GM12878 (cell line): ENCODE measurements around the gene SRSF10. TPM values are rescaled to one million over a fixed set of nuclear protein-coding genes. Genes with fewer than 3 reads are reported as not detected.

Experiments used
- ATAC-seq: fragments of 200-7000 bp; cut with Tn5 transposase; 3 replicates; pipeline ENCODE4 v1.9.1; 2020; ENCODE audit warnings: mild to moderate bottlenecking, moderate library complexity
- BruUV-seq: library from RNA; stranded (reverse); fragments of 400-500 nt; replicated peaks from 2 replicates; lab custom pipeline; 2021; lab: Mats Ljungman, UMichigan
- CTCF ChIA-PET: fragments of 300-600 bp; sonication (Branson Sonifier 250); formaldehyde crosslinking; extraction: SDS; loops from one replicate; lab custom pipeline; 2021; ENCODE audit warnings: inconsistent platforms; lab: Yijun Ruan, JAX
- POLR2A ChIA-PET: fragments of 350-600 bp; formaldehyde crosslinking; extraction: SDS; loops from one replicate; lab custom pipeline; 2021; ENCODE audit warnings: inconsistent platforms; lab: Charles Lee
- RAD21 ChIA-PET: fragments of 300-600 bp; sonication (Branson Sonifier 250); formaldehyde crosslinking; loops from one replicate; lab custom pipeline; 2023; ENCODE audit warnings: antibody characterized with exemption; ENCODE audit not compliant: unreplicated experiment; lab: Charles Lee
- SMC1A ChIA-PET: fragments of 300-600 bp; sonication (Branson Sonifier 250); formaldehyde crosslinking; loops from one replicate; lab custom pipeline; 2023; ENCODE audit not compliant: unreplicated experiment, uncharacterized antibody; lab: Charles Lee
- DNase-seq: peaks from one replicate; pipeline ENCODE4 v3.0.0-alpha.2; 2011; ENCODE audit warnings: low read depth, low spot score
- FAIRE-seq: peaks from 3 replicates; lab custom pipeline; 2011; peaks lifted over from hg19 to GRCh38; lab: Jason Lieb, UNC
- H2AFZ ChIP-seq: 2 replicates; pipeline ENCODE4 v1.6.0; 2011; ENCODE audit warnings: low read depth, low read length, control low read depth; ENCODE audit not compliant: control insufficient read depth
- H3K27ac ChIP-seq: 2 replicates; pipeline ENCODE4 v1.5.1; 2011; ENCODE audit warnings: control low read depth; ENCODE audit not compliant: control insufficient read depth, insufficient read depth
- H3K27me3 ChIP-seq, 2 experiments: replicated peaks in 1 of 2; 2 replicates each; pipeline versions ENCODE4 v1.6.0 to v1.6.1; 2011; ENCODE audit warnings: low read length in 1 of 2; ENCODE audit not compliant: control insufficient read depth in 2 of 2, insufficient read depth in 2 of 2
- H3K36me3 ChIP-seq, 2 experiments: 2 replicates each; pipeline ENCODE4 v1.5.1; 2011; ENCODE audit warnings: low read length in 1 of 2; ENCODE audit not compliant: control insufficient read depth in 2 of 2, insufficient read depth in 2 of 2
- H3K4me1 ChIP-seq: 2 replicates; pipeline ENCODE4 v1.6.1; 2011; ENCODE audit warnings: mild to moderate bottlenecking, low read length, moderate library complexity, mixed read lengths; ENCODE audit not compliant: control insufficient read depth, insufficient read depth
- H3K4me2 ChIP-seq: 2 replicates; pipeline ENCODE4 v1.6.0; 2011; ENCODE audit warnings: control low read depth; ENCODE audit not compliant: control insufficient read depth, insufficient read depth
- H3K4me3 ChIP-seq: fragments of 200-600 bp; sonication (generic); 2 replicates; pipeline ENCODE4 v1.5.1; 2016
- H3K79me2 ChIP-seq: 2 replicates; pipeline ENCODE4 v1.6.0; 2011; ENCODE audit warnings: low read length; ENCODE audit not compliant: control insufficient read depth, insufficient read depth
- H3K9ac ChIP-seq: 2 replicates; pipeline ENCODE4 v1.8.0; 2011; ENCODE audit warnings: low read length, control low read depth, mixed read lengths; ENCODE audit not compliant: control insufficient read depth, insufficient read depth
- H3K9me3 ChIP-seq: replicated peaks from 3 replicates; pipeline ENCODE4 v1.5.1; 2011; ENCODE audit warnings: mild to moderate bottlenecking, low read length; ENCODE audit not compliant: control insufficient read depth, insufficient read depth
- H4K20me1 ChIP-seq: 2 replicates; pipeline ENCODE4 v1.6.0; 2011; ENCODE audit not compliant: control insufficient read depth, insufficient read depth
- EED ChIP-seq: sonication (generic); IDR thresholded peaks from 2 replicates; pipeline ENCODE4 v1.6.1; 2016; ENCODE audit warnings: antibody characterized with exemption, low read depth
- EP300 ChIP-seq, 2 experiments: fragments of 150-350 bp in 1 of 2; IDR thresholded peaks; 2 replicates each; pipeline ENCODE4 v1.6.1; 2011 to 2012; ENCODE audit warnings: low read depth in 2 of 2, low read length in 2 of 2, borderline replicate concordance in 1 of 2, improper control_type of control experiment in 1 of 2, inconsistent platforms in 1 of 2; ENCODE audit not compliant: control insufficient read depth in 1 of 2
- LARP7 ChIP-seq: fragments of 450-650 bp; IDR thresholded peaks from 2 replicates; pipeline ENCODE4 v1.6.1; 2017; ENCODE audit warnings: mild to moderate bottlenecking
- NRF1 ChIP-seq: conservative IDR thresholded peaks from 2 replicates; pipeline ENCODE4 v1.6.1; 2011; ENCODE audit warnings: mild to moderate bottlenecking, low read depth, low read length, improper control_type of control experiment
- RUNX3 ChIP-seq: IDR thresholded peaks from 2 replicates; pipeline ENCODE4 v1.6.1; 2012; ENCODE audit warnings: low read length, inconsistent platforms
- SUZ12 ChIP-seq: fragments of 200-600 bp; sonication (generic); IDR thresholded peaks from one replicate; pipeline ENCODE4 v1.6.1; 2018; ENCODE audit warnings: antibody characterized with exemption, mild to moderate bottlenecking; ENCODE audit not compliant: unreplicated experiment
- WGBS: methylation state at CpG from one replicate; pipeline ENCODE4 v1.1.6; 2016; ENCODE audit warnings: low lambda C conversion rate; ENCODE audit not compliant: insufficient replicate concordance, insufficient coverage; ENCODE audit errors: missing lambda C conversion rate; 5-methylcytosine and 5-hydroxymethylcytosine counted together
- in situ Hi-C: fragments of 300-500 bp; cut with MboI; formaldehyde crosslinking; loops from 9 replicates; pipeline ENCODE4 v1.14.3; 2018; ENCODE audit warnings: mixed read lengths
- intact Hi-C: fragments of 100-400 bp; cut with micrococcal nuclease; formaldehyde crosslinking; loops from one replicate; pipeline ENCODE4 v1.14.2; 2022; ENCODE audit not compliant: unreplicated experiment
- polyA plus RNA-seq, 11 experiments: library from polyadenylated mRNA; depleted of rRNA in 4 of 11; unstranded in 6 of 11; stranded (reverse) in 5 of 11; fragments of >200 nt; fragmentation: Nextera tagmentation in 4 of 11; fragmentation: Illumina TruSeq in 1 of 11; extraction: Ambion mirVana in 4 of 11; extraction: Trizol in 1 of 11; gene quantifications; 1 replicate in 1 of 11; 2 replicates in 10 of 11; pipeline versions ENCODE4 v1.2.1 to v1.2.3, GENCODE V29; 2011 to 2016; ENCODE audit warnings: inconsistent platforms in 2 of 11, missing spikeins in 2 of 11, low read depth in 1 of 11
- total RNA-seq, 4 experiments: library from RNA; depleted of rRNA in 3 of 4; stranded (reverse); fragments of >200 nt in 3 of 4; fragmentation: Illumina TruSeq in 1 of 4; extraction: Trizol in 1 of 4; gene quantifications; 2 replicates each; pipeline versions ENCODE4 v1.2.1 to v1.2.3, GENCODE V29; 2013 to 2021
- TF ChIP-seq, protein P1 (sequence below): fragments of 450-650 bp; IDR thresholded peaks from 2 replicates; pipeline ENCODE4 v1.6.1; 2017; ENCODE audit warnings: mild to moderate bottlenecking

Gene SRSF10
- total and polyA plus RNA-seq, 10 of the 15 experiments (the other 5 are each of a cell fraction or from before 2014, with no cell fraction given) = 157 to 279 (median 222) TPM

GRCh38 chr1:23927097-23927496 lies 53.0 kb downstream of the SRSF10 start:
- no peak overlapping the region for H2AFZ ChIP-seq
- DNase-seq (no peak), ATAC-seq (no peak)
- POLR2A ChIA-PET = no interaction called here
- SMC1A ChIA-PET = interaction anchor here (1.2 kb wide), 1 partner anchor 117 kb away, joined by 3 read pairs; no protein-coding TSS in a partner anchor
- RAD21 ChIA-PET = no interaction called here
- H3K9ac ChIP-seq = no peak overlapping the region
- no peaks in the 10 kb centered on the region for H3K27me3 ChIP-seq
- no TSS peak for BruUV-seq
- H3K79me2 ChIP-seq = no peaks in the 10 kb centered on the region
- CTCF ChIA-PET = interaction anchor here (1.4 kb wide), 1 partner anchor 155 kb away, joined by 4 read pairs; no protein-coding TSS in a partner anchor
- H3K4me2 ChIP-seq = no peak overlapping the region
- no peaks in the 10 kb centered on the region for H4K20me1 ChIP-seq
- H3K27ac ChIP-seq = no peak overlapping the region
- TF ChIP-seq SUZ12 (no peak), NRF1 (no peak), EED (no peak)
- TF ChIP-seq, protein P1, sequence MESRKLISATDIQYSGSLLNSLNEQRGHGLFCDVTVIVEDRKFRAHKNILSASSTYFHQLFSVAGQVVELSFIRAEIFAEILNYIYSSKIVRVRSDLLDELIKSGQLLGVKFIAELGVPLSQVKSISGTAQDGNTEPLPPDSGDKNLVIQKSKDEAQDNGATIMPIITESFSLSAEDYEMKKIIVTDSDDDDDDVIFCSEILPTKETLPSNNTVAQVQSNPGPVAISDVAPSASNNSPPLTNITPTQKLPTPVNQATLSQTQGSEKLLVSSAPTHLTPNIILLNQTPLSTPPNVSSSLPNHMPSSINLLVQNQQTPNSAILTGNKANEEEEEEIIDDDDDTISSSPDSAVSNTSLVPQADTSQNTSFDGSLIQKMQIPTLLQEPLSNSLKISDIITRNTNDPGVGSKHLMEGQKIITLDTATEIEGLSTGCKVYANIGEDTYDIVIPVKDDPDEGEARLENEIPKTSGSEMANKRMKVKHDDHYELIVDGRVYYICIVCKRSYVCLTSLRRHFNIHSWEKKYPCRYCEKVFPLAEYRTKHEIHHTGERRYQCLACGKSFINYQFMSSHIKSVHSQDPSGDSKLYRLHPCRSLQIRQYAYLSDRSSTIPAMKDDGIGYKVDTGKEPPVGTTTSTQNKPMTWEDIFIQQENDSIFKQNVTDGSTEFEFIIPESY = no peak
- TF ChIP-seq, all 136 proteins: peak for 0
- H3K4me1 ChIP-seq = peaks cover 12% of the 10 kb centered on the region
- in situ Hi-C loops = no loop called here
- H3K36me3 ChIP-seq = no peaks in the 10 kb centered on the region
- H3K9me3 ChIP-seq = no peaks in the 10 kb centered on the region
- H3K4me3 ChIP-seq = no peak overlapping the region
- intact Hi-C loops = no loop called here
- no peak for FAIRE-seq
- 38% methylated on average over 1 of the region's 1 CpG for WGBS

DNA sequence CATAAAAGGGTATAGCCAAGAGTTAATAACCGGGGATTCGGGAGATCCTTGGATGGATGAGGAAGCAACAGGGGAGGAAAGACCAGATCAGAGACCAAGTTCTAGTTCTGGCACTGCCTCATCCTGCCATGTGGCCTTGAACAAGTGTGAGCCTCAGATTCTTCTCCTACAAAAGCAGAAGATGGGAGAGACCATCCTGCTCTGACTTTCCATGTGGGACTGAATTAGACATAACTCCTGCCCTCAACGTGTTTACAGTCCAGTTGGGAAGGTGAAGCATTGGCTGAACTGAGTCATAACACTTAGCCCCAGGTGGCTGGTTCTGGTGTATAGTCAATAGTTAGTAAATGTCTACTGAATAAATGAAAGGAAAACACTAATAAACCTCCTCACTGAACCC lies 54.8 kb downstream of the SRSF10 start:
- H3K36me3 ChIP-seq = no peaks in the 10 kb centered on the region
- H3K9ac ChIP-seq = no peak overlapping the region
- DNase-seq (no peak), FAIRE-seq (no peak), ATAC-seq (no peak)
- H3K4me2 ChIP-seq = no peak overlapping the region
- TF ChIP-seq RUNX3 (no peak), LARP7 (no peak), EP300 (IDR thresholded peaks at IDR 0.05; ENCODE audit: borderline replicate concordance in 1 of 2, control insufficient read depth in 1 of 2, low read depth in 2 of 2, low read length in 2 of 2) (no peak)
- WGBS = 68% methylated on average over 3 of the region's 3 CpGs
- intact Hi-C loops = no loop called here
- H4K20me1 ChIP-seq = no peaks in the 10 kb centered on the region
- H3K4me3 ChIP-seq = no peak overlapping the region
- no TSS peak for BruUV-seq
- H3K27me3 ChIP-seq = no peaks in the 10 kb centered on the region
- in situ Hi-C loops = no loop called here
- H3K27ac ChIP-seq = no peak overlapping the region
- H3K79me2 ChIP-seq = no peaks in the 10 kb centered on the region
- no peaks in the 10 kb centered on the region for H3K4me1 ChIP-seq
- ChIA-PET RAD21 (interaction anchor here (0.7 to 1.6 kb wide), 2 partner anchors 14 to 127 kb away, joined by 3 read pairs; no protein-coding TSS in a partner anchor), POLR2A (interaction anchor here (0.6 kb wide), 2 partner anchors 103 to 721 kb away, joined by 3 read pairs; no protein-coding TSS in a partner anchor), CTCF (interaction anchor here (0.6 to 1.1 kb wide), 2 partner anchors 103 to 1258 kb away, joined by 3 read pairs; no protein-coding TSS in a partner anchor), SMC1A (interaction anchor here (1.3 kb wide), 1 partner anchor 31 kb away, joined by 4 read pairs; no protein-coding TSS in a partner anchor)
- no peaks in the 10 kb centered on the region for H3K9me3 ChIP-seq
- no peak overlapping the region for H2AFZ ChIP-seq
